Lower leg skin (tissue), 3 donors: ENCODE measurements around the gene MAD1L1.

Experiments
- POLR2A ChIP-seq, 2 donors: fragments of 450-650 bp; IDR thresholded peaks; one replicate each; pipeline ENCODE4 v1.6.1; 2016 to 2017; ENCODE audit warnings: antibody characterized with exemption in 2 of 2, mild to moderate bottlenecking in 1 of 2, moderate library complexity in 1 of 2
- TF ChIP-seq, protein P1 (sequence below), 3 donors: fragments of 450-650 bp; IDR thresholded peaks; one replicate each; pipeline ENCODE4 v1.5.1; 2016; ENCODE audit warnings: antibody characterized with exemption in 3 of 3, mild to moderate bottlenecking in 3 of 3, moderate library complexity in 2 of 3

DNA sequence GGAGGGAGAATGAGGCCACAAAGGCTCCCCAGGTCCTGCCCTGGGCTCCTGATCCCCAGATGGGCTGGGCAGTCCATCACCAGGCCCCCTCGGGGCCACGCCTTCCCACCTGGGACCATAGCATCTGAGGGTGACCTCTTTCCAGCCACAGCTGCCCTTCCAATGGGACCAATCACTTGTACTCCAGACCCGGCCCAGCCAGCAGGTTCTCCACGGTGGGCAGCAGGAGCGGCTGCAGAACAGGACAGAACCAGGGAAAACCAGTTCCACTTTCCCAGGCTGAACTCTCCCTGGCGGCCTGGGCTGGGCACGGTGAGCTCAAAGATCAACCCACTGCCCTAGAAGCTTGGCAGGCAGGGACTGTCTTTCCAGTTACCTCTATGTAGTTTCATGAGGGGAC is 257.6 kb downstream of the MAD1L1 start:
- TF ChIP-seq, protein P1, sequence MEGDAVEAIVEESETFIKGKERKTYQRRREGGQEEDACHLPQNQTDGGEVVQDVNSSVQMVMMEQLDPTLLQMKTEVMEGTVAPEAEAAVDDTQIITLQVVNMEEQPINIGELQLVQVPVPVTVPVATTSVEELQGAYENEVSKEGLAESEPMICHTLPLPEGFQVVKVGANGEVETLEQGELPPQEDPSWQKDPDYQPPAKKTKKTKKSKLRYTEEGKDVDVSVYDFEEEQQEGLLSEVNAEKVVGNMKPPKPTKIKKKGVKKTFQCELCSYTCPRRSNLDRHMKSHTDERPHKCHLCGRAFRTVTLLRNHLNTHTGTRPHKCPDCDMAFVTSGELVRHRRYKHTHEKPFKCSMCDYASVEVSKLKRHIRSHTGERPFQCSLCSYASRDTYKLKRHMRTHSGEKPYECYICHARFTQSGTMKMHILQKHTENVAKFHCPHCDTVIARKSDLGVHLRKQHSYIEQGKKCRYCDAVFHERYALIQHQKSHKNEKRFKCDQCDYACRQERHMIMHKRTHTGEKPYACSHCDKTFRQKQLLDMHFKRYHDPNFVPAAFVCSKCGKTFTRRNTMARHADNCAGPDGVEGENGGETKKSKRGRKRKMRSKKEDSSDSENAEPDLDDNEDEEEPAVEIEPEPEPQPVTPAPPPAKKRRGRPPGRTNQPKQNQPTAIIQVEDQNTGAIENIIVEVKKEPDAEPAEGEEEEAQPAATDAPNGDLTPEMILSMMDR (IDR thresholded peaks at IDR 0.05): no peak
- no peak for TF ChIP-seq POLR2A (IDR thresholded peaks at IDR 0.05)
